WTC11 (cell line): ENCODE data around the gene OGDH. TPM values are rescaled to one million over a fixed set of nuclear protein-coding genes. Genes with fewer than 3 reads are reported as not detected.

Experiments
- ATAC-seq: fragments of 200-7000 bp; cut with Tn5 transposase; 2 replicates; pipeline ENCODE4 v1.10.0; 2021; ENCODE audit warnings: mild to moderate bottlenecking, moderate library complexity
- CTCF ChIA-PET: fragments of 300-600 bp; sonication (Branson Sonifier 250); formaldehyde crosslinking; loops from one replicate; lab custom pipeline; 2021; ENCODE audit warnings: antibody characterized with exemption; lab: Charles Lee
- POLR2A ChIA-PET: fragments of 350-600 bp; sonication (Branson Sonifier 250); formaldehyde crosslinking; loops from one replicate; lab custom pipeline; 2021; ENCODE audit warnings: antibody characterized with exemption; lab: Charles Lee
- DNase-seq: peaks from one replicate; pipeline ENCODE4 v3.0.0; 2021; ENCODE audit warnings: low spot score
- H3K27ac Mint-ChIP-seq: 2 replicates; pipeline ENCODE4 v1.8.0; 2021; ENCODE audit warnings: mixed read lengths
- H3K27me3 Mint-ChIP-seq: 2 replicates; pipeline ENCODE4 v1.8.0; 2021; ENCODE audit warnings: low read depth, mild to moderate bottlenecking, moderate library complexity, mixed read lengths
- H3K36me3 Mint-ChIP-seq: 2 replicates; pipeline ENCODE4 v1.8.0; 2021; ENCODE audit warnings: mixed read lengths
- H3K4me1 Mint-ChIP-seq: 2 replicates; pipeline ENCODE4 v1.8.0; 2022; ENCODE audit warnings: mixed read lengths
- H3K4me3 Mint-ChIP-seq: 2 replicates; pipeline ENCODE4 v1.8.0; 2021; ENCODE audit warnings: mild to moderate bottlenecking, moderate library complexity, mixed read lengths
- H3K9me3 Mint-ChIP-seq: 2 replicates; pipeline ENCODE4 v1.8.0; 2021; ENCODE audit warnings: mixed read lengths
- AR ChIP-seq: fragments of 250-450 bp; sonication (Bioruptor Pico); IDR thresholded peaks from 2 replicates; pipeline ENCODE4 v1.9.0; 2021; ENCODE audit warnings: mild to moderate bottlenecking
- ATF1 ChIP-seq: sonication (generic); formaldehyde crosslinking; IDR thresholded peaks from 2 replicates; pipeline ENCODE4 v1.8.1; 2023; ENCODE audit warnings: mild to moderate bottlenecking, moderate library complexity, missing genetic modification reagents
- E2F5 ChIP-seq: sonication (generic); formaldehyde crosslinking; IDR thresholded peaks from 2 replicates; pipeline ENCODE4 v1.8.1; 2022; ENCODE audit warnings: mild to moderate bottlenecking, moderate library complexity, missing genetic modification reagents
- FOXK1 ChIP-seq: sonication (generic); formaldehyde crosslinking; IDR thresholded peaks from 2 replicates; pipeline ENCODE4 v1.8.0; 2022; ENCODE audit warnings: mild to moderate bottlenecking, moderate library complexity, missing genetic modification reagents
- FOXP1 ChIP-seq: sonication (generic); formaldehyde crosslinking; IDR thresholded peaks from 2 replicates; pipeline ENCODE4 v1.8.0; 2022; ENCODE audit warnings: missing genetic modification reagents, mild to moderate bottlenecking, moderate library complexity, borderline replicate concordance
- MLX ChIP-seq: sonication (generic); formaldehyde crosslinking; IDR thresholded peaks from 2 replicates; pipeline ENCODE4 v1.8.1; 2023; ENCODE audit warnings: mild to moderate bottlenecking, missing genetic modification reagents, moderate library complexity
- NR1H2 ChIP-seq: sonication (generic); formaldehyde crosslinking; IDR thresholded peaks from 2 replicates; pipeline ENCODE4 v1.9.0; 2021; ENCODE audit warnings: mild to moderate bottlenecking, moderate library complexity, missing genetic modification reagents
- NR2C2 ChIP-seq: sonication (generic); formaldehyde crosslinking; IDR thresholded peaks from 2 replicates; pipeline ENCODE4 v1.8.0; 2022; ENCODE audit warnings: mild to moderate bottlenecking, missing genetic modification reagents
- PRDM15 ChIP-seq: sonication (generic); formaldehyde crosslinking; IDR thresholded peaks from 2 replicates; pipeline ENCODE4 v1.8.0; 2022; ENCODE audit warnings: missing genetic modification reagents
- TEAD1 ChIP-seq: sonication (generic); formaldehyde crosslinking; IDR thresholded peaks from 2 replicates; pipeline ENCODE4 v1.8.0; 2022; ENCODE audit warnings: mild to moderate bottlenecking, missing genetic modification reagents
- ZNF263 ChIP-seq: sonication (generic); formaldehyde crosslinking; IDR thresholded peaks from 2 replicates; pipeline ENCODE4 v1.8.1; 2022; ENCODE audit warnings: low read depth, mild to moderate bottlenecking, moderate library complexity, missing genetic modification reagents
- ZNF512 ChIP-seq: sonication (generic); formaldehyde crosslinking; IDR thresholded peaks from 2 replicates; pipeline ENCODE4 v1.8.1; 2022; ENCODE audit warnings: missing genetic modification reagents, borderline replicate concordance
- total RNA-seq: library from RNA; stranded (reverse); gene quantifications from 3 replicates; pipeline ENCODE4 v1.2.3, GENCODE V29; 2021
- TF ChIP-seq, protein P1 (sequence below): sonication (generic); formaldehyde crosslinking; IDR thresholded peaks from 2 replicates; pipeline ENCODE4 v1.8.0; 2023; ENCODE audit warnings: missing genetic modification reagents, mild to moderate bottlenecking, borderline replicate concordance

Gene OGDH
- total RNA-seq, 1 experiment from 2014 or later: 79.6 TPM

DNA sequence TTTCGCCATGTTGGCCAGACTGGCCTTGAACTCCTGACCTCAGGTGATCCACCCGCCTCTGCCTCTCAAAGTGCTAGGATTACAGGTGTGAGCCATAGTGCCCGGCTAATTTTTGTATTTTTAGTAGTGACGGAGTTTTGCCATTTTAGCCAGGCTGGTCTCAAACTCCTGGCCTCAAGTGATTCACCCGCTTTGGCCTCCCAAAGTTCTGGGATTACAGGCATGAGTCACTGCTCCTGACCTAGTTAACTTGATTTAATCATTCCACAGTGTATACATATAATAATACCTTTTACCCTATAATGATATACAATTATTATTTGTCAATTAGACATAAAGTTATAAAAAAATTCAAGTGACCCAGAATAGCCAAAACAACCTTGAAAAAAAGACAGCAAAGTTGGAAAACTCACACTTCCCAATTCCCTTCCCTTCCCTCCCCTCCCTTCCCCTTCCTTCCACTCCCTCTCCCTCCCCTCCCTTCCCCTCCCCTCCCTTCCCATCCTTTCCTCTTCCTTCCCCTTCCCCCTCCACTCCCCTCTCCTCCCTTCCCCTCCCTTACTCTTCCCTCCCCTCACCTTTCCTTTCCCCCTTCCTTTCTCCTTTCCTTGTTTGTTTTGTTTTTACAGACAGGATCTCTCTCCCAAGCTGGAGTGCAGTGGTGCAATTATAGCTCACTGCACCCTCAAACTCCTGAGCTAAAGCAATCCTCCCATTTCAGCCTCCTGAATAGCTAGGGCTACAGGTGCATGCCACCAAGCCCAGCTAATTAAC is 127.5 kb downstream of the OGDH start (continued):
- no peak for TF ChIP-seq E2F5
- TF ChIP-seq, protein P1, sequence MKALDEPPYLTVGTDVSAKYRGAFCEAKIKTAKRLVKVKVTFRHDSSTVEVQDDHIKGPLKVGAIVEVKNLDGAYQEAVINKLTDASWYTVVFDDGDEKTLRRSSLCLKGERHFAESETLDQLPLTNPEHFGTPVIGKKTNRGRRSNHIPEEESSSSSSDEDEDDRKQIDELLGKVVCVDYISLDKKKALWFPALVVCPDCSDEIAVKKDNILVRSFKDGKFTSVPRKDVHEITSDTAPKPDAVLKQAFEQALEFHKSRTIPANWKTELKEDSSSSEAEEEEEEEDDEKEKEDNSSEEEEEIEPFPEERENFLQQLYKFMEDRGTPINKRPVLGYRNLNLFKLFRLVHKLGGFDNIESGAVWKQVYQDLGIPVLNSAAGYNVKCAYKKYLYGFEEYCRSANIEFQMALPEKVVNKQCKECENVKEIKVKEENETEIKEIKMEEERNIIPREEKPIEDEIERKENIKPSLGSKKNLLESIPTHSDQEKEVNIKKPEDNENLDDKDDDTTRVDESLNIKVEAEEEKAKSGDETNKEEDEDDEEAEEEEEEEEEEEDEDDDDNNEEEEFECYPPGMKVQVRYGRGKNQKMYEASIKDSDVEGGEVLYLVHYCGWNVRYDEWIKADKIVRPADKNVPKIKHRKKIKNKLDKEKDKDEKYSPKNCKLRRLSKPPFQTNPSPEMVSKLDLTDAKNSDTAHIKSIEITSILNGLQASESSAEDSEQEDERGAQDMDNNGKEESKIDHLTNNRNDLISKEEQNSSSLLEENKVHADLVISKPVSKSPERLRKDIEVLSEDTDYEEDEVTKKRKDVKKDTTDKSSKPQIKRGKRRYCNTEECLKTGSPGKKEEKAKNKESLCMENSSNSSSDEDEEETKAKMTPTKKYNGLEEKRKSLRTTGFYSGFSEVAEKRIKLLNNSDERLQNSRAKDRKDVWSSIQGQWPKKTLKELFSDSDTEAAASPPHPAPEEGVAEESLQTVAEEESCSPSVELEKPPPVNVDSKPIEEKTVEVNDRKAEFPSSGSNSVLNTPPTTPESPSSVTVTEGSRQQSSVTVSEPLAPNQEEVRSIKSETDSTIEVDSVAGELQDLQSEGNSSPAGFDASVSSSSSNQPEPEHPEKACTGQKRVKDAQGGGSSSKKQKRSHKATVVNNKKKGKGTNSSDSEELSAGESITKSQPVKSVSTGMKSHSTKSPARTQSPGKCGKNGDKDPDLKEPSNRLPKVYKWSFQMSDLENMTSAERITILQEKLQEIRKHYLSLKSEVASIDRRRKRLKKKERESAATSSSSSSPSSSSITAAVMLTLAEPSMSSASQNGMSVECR: no peak
- no peak for TF ChIP-seq MLX (CRISPR knock-in tag)
- TF ChIP-seq ATF1 (CRISPR knock-in tag): no peak
- TF ChIP-seq NR1H2 (CRISPR knock-in tag): no peak
- no peak for TF ChIP-seq FOXK1

GRCh38 chr7:44735403-44736165 is 129.2 kb downstream of the OGDH start:
- no peak for TF ChIP-seq ZNF263 (CRISPR knock-in tag)
- no peak for TF ChIP-seq FOXP1 (CRISPR knock-in tag)
- no peak for TF ChIP-seq ZNF512 (CRISPR knock-in tag)
- 0 out of 2 replicates have a peak, but pooled peaks cover 5% of the 10 kb centered on the region for H3K9me3 Mint-ChIP-seq
- CTCF ChIA-PET: no interaction called here
- H3K4me3 Mint-ChIP-seq: no peak overlapping the region
- H3K36me3 Mint-ChIP-seq: no peaks in the 10 kb centered on the region
- no peaks in the 10 kb centered on the region for H3K4me1 Mint-ChIP-seq
- H3K27ac Mint-ChIP-seq: no peak overlapping the region
- POLR2A ChIA-PET: no interaction called here
- no peak for ATAC-seq
- no peak for DNase-seq
- H3K27me3 Mint-ChIP-seq: no peaks in the 10 kb centered on the region

DNA sequence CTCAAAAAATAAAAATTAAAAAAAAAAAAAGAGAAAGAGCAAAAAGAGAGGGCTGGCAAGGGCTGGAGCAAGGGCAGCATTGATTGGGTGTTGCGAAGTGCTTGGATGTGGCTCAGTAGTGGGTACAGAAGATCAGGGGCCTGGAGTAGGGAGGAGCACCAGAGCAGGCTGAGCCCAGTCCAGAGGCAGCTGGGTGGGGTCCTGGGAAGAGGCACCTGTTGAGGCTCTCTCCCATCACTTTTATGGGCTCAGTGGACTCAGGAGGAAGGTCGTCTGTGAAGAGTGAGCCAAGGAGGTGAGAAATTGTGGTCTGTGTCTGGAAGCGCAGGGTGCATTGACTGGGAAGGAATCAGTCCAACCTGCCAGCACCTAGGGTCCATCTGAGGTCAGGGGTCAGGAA is 130.5 kb downstream of the OGDH start:
- no peaks in the 10 kb centered on the region for H3K27me3 Mint-ChIP-seq
- ATAC-seq (no peak), DNase-seq (no peak)
- no peak overlapping the region for H3K27ac Mint-ChIP-seq
- H3K36me3 Mint-ChIP-seq: no peaks in the 10 kb centered on the region
- POLR2A ChIA-PET: no interaction called here
- no peak overlapping the region for H3K4me3 Mint-ChIP-seq
- CTCF ChIA-PET: interaction anchor here (0.5 kb wide), 1 partner anchor 161 kb away, joined by 3 read pairs; no protein-coding TSS in a partner anchor
- H3K9me3 Mint-ChIP-seq: 0 out of 2 replicates have a peak, but pooled peaks cover 5% of the 10 kb centered on the region
- H3K4me1 Mint-ChIP-seq: no peaks in the 10 kb centered on the region
- TF ChIP-seq AR (CRISPR knock-in tag) (no peak), NR2C2 (CRISPR knock-in tag) (no peak), MLX (CRISPR knock-in tag) (no peak), TEAD1 (CRISPR knock-in tag) (no peak), PRDM15 (CRISPR knock-in tag) (no peak), ZNF263 (CRISPR knock-in tag) (no peak), NR1H2 (CRISPR knock-in tag) (no peak)
